Stomach (tissue), 4 donors: ENCODE results near the gene PRPS1L1.

ENCODE experiments used
- POLR2A ChIP-seq, 4 donors: fragments of 450-650 bp; IDR thresholded peaks; one replicate each; pipeline ENCODE4 v1.6.1; 2016; ENCODE audit warnings: antibody characterized with exemption in 4 of 4, control low read depth in 2 of 4, mild to moderate bottlenecking in 1 of 4, moderate library complexity in 1 of 4
- TF ChIP-seq, protein P1 (sequence below), 7 experiments: fragments of 450-650 bp in 4 of 7; fragments of 200-600 bp in 3 of 7; sonication (generic) in 3 of 7; IDR thresholded peaks; one replicate each; pipeline ENCODE4 v1.5.1; 2016 to 2019; ENCODE audit warnings: antibody characterized with exemption in 7 of 7, control low read depth in 2 of 7, mild to moderate bottlenecking in 1 of 7

DNA sequence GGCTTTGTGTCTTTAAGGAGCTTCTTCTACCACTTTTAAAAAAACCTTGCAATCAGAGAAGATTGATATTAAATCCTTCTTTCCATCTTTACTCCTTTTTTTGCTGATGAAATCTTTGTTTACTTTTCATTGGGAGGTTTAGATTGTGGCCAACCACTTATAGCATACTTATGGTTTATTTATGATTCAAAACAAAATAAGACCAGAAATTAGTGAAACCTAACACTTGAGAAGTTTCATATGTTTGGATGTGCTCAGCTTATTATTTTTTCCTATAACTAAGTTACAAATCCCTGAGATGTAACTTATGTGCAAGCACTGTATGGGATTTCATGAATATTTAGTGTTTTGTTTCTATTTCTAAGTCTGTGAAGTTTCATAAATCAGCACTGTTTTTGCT lies 13.5 kb upstream of the PRPS1L1 start:
- TF ChIP-seq, protein P1, sequence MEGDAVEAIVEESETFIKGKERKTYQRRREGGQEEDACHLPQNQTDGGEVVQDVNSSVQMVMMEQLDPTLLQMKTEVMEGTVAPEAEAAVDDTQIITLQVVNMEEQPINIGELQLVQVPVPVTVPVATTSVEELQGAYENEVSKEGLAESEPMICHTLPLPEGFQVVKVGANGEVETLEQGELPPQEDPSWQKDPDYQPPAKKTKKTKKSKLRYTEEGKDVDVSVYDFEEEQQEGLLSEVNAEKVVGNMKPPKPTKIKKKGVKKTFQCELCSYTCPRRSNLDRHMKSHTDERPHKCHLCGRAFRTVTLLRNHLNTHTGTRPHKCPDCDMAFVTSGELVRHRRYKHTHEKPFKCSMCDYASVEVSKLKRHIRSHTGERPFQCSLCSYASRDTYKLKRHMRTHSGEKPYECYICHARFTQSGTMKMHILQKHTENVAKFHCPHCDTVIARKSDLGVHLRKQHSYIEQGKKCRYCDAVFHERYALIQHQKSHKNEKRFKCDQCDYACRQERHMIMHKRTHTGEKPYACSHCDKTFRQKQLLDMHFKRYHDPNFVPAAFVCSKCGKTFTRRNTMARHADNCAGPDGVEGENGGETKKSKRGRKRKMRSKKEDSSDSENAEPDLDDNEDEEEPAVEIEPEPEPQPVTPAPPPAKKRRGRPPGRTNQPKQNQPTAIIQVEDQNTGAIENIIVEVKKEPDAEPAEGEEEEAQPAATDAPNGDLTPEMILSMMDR (IDR thresholded peaks at IDR 0.05), result no peak
- no peak for TF ChIP-seq POLR2A (IDR thresholded peaks at IDR 0.05)
